ENCODE results near the gene NCOA3.

DNA sequence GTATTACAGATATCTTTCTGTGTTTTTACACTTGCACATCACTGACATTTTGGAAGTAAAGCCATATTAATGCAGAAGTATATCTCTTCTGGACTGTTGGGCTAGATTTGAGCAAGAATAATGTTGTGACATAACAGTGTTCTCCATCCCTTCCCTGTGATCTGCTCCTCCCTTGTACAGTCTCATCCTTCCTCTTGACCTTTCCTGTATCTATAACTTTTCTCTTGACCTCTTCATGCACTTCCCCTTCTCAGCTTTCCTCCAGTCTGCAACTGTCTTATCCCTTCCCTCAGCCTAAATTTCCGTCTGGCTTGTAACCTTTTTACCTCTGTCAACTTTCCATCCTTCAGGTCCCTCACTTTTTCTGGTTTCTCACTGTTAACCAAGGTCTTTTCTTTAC is 29.8 kb downstream of the NCOA3 start:
- TF ChIP-seq, protein P1, sequence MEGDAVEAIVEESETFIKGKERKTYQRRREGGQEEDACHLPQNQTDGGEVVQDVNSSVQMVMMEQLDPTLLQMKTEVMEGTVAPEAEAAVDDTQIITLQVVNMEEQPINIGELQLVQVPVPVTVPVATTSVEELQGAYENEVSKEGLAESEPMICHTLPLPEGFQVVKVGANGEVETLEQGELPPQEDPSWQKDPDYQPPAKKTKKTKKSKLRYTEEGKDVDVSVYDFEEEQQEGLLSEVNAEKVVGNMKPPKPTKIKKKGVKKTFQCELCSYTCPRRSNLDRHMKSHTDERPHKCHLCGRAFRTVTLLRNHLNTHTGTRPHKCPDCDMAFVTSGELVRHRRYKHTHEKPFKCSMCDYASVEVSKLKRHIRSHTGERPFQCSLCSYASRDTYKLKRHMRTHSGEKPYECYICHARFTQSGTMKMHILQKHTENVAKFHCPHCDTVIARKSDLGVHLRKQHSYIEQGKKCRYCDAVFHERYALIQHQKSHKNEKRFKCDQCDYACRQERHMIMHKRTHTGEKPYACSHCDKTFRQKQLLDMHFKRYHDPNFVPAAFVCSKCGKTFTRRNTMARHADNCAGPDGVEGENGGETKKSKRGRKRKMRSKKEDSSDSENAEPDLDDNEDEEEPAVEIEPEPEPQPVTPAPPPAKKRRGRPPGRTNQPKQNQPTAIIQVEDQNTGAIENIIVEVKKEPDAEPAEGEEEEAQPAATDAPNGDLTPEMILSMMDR (IDR thresholded peaks at IDR 0.05): no peak
- TF ChIP-seq EZH2phosphoT487 (IDR thresholded peaks at IDR 0.05; ENCODE audit: borderline replicate concordance, low read depth) (no peak), TAF1 (IDR thresholded peaks at IDR 0.05; ENCODE audit: borderline replicate concordance, low read depth, low read length) (no peak), RFX5 (IDR thresholded peaks at IDR 0.05; ENCODE audit: low read length) (no peak), YY1 (IDR thresholded peaks at IDR 0.05; ENCODE audit: low read depth) (no peak), RAD21 (IDR thresholded peaks at IDR 0.05; ENCODE audit: low read length) (no peak), EP300 (IDR thresholded peaks at IDR 0.05; ENCODE audit: borderline replicate concordance in 1 of 2, low read depth in 1 of 2, low read length in 1 of 2) (no peak), JUND (IDR thresholded peaks at IDR 0.05) (no peak), FOXM1 (IDR thresholded peaks at IDR 0.05; ENCODE audit: low read depth) (no peak), GABPA (IDR thresholded peaks at IDR 0.05; ENCODE audit: low read depth) (no peak), POLR2AphosphoS5 (IDR thresholded peaks at IDR 0.05; ENCODE audit: low read depth, low read length) (no peak), MXI1 (IDR thresholded peaks at IDR 0.05; ENCODE audit: low read depth, low read length) (no peak)
- TF ChIP-seq, protein P2, sequence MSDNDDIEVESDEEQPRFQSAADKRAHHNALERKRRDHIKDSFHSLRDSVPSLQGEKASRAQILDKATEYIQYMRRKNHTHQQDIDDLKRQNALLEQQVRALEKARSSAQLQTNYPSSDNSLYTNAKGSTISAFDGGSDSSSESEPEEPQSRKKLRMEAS (IDR thresholded peaks at IDR 0.05; ENCODE audit: low read depth): no peak
- TF ChIP-seq, protein P3, sequence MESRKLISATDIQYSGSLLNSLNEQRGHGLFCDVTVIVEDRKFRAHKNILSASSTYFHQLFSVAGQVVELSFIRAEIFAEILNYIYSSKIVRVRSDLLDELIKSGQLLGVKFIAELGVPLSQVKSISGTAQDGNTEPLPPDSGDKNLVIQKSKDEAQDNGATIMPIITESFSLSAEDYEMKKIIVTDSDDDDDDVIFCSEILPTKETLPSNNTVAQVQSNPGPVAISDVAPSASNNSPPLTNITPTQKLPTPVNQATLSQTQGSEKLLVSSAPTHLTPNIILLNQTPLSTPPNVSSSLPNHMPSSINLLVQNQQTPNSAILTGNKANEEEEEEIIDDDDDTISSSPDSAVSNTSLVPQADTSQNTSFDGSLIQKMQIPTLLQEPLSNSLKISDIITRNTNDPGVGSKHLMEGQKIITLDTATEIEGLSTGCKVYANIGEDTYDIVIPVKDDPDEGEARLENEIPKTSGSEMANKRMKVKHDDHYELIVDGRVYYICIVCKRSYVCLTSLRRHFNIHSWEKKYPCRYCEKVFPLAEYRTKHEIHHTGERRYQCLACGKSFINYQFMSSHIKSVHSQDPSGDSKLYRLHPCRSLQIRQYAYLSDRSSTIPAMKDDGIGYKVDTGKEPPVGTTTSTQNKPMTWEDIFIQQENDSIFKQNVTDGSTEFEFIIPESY (IDR thresholded peaks at IDR 0.05; ENCODE audit: borderline replicate concordance, low read depth): no peak

Data from SK-N-SH (cell line).